ENCODE results near the gene SUGCT.

GRCh38 chr7:40097728-40098127 lies 37.1 kb upstream of the SUGCT start:
- TF ChIP-seq CTCF (IDR thresholded peaks at IDR 0.05), result no peak
- TF ChIP-seq POLR2A (IDR thresholded peaks at IDR 0.05), result no peak
- TF ChIP-seq POLR2AphosphoS5 (IDR thresholded peaks at IDR 0.05), result no peak
- TF ChIP-seq EP300 (IDR thresholded peaks at IDR 0.05), result no peak

Measured in stomach (tissue), 4 donors.